Islet of Langerhans (tissue), 1 donor: ENCODE results near the gene ABCE1.

ENCODE experiments used
- FAIRE-seq: peaks from one replicate; lab custom pipeline; 2011; peaks lifted over from hg19 to GRCh38; lab: Jason Lieb, UNC

ABCE1 gene

GRCh38 chr4:145177906-145178538 lies 79.9 kb downstream of the ABCE1 start:
- FAIRE-seq: no peak

GRCh38 chr4:145178740-145179280 lies 80.7 kb downstream of the ABCE1 start:
- no peak for FAIRE-seq
